TTC549 (cell line): ENCODE data around the gene A2M.
"Not testable (repeated sequence)": the region's sequence is repeated elsewhere in the genome, so short reads cannot be mapped to it uniquely, and the experiment has no call there.

Experiments used
- FAIRE-seq: peaks from 2 replicates; lab custom pipeline; 2012; peaks lifted over from hg19 to GRCh38; lab: Jason Lieb, UNC

Gene A2M

GRCh38 chr12:9115731-9116559, at the start of gene A2M:
TSS of gene A2M (minus strand) at chr12:9115919. CDS start at chr12:9115849, 70 bp downstream.
- FAIRE-seq: no peak

GRCh38 chr12:9163392-9163791, 47.7 kb upstream of the A2M start:
- FAIRE-seq: no peak

- no peak for FAIRE-seq
Observed at GRCh38 chr12:9156119-9156518, 40.4 kb upstream of the A2M start.

GRCh38 chr12:9149372-9149771, 33.7 kb upstream of the A2M start:
- no peak for FAIRE-seq

GRCh38 chr12:9148926-9149325, 33.2 kb upstream of the A2M start:
- FAIRE-seq: no peak

- no peak for FAIRE-seq
Observed at GRCh38 chr12:9147461-9147860, 31.7 kb upstream of the A2M start.

- no peak for FAIRE-seq
Observed at GRCh38 chr12:9144730-9145106, 29.0 kb upstream of the A2M start.

- no peak for FAIRE-seq
Observed at GRCh38 chr12:9143929-9144729, 28.4 kb upstream of the A2M start.

- FAIRE-seq: no peak
Observed at GRCh38 chr12:9143137-9143536, 27.4 kb upstream of the A2M start.

GRCh38 chr12:9139588-9140290, 24.0 kb upstream of the A2M start:
- FAIRE-seq: not testable (repeated sequence)

GRCh38 chr12:9135903-9136310, 20.2 kb upstream of the A2M start:
- FAIRE-seq: no peak

GRCh38 chr12:9134981-9135628, 19.4 kb upstream of the A2M start:
- no peak for FAIRE-seq

- no peak for FAIRE-seq
Observed at GRCh38 chr12:9133216-9133916, 17.6 kb upstream of the A2M start.

- FAIRE-seq: no peak
Observed at GRCh38 chr12:9132008-9132535, 16.4 kb upstream of the A2M start.

GRCh38 chr12:9130244-9130643, 14.5 kb upstream of the A2M start:
- FAIRE-seq: no peak

- no peak for FAIRE-seq
Observed at GRCh38 chr12:9127936-9128663, 12.4 kb upstream of the A2M start.

- FAIRE-seq: no peak
Observed at GRCh38 chr12:9127484-9127883, 11.8 kb upstream of the A2M start.

- no peak for FAIRE-seq
Observed at GRCh38 chr12:9124383-9125031, 8.8 kb upstream of the A2M start.

GRCh38 chr12:9123781-9124382, 8.2 kb upstream of the A2M start:
- no peak for FAIRE-seq

- no peak for FAIRE-seq
Observed at GRCh38 chr12:9122091-9122609, 6.4 kb upstream of the A2M start.
